Keratinocyte (primary cell): Measurements from ENCODE around the gene SCN2B. TPM values are rescaled to one million over a fixed set of nuclear protein-coding genes. Genes with fewer than 3 reads are reported as not detected.

Experiments
- DNase-seq: peaks from one replicate; pipeline ENCODE4 v3.0.0-alpha.2; 2011; ENCODE audit warnings: low read depth, missing footprints, low spot score
- FAIRE-seq: peaks from 2 replicates; lab custom pipeline; 2011; peaks lifted over from hg19 to GRCh38; lab: Jason Lieb, UNC
- H2AFZ ChIP-seq: 2 replicates; pipeline ENCODE4 v1.6.0; 2012; ENCODE audit warnings: low read length, control low read depth, inconsistent platforms; ENCODE audit not compliant: control insufficient read depth
- H3K27ac ChIP-seq: 2 replicates; pipeline ENCODE4 v1.5.1; 2011; ENCODE audit warnings: low read length; ENCODE audit not compliant: control insufficient read depth, insufficient read depth
- H3K27me3 ChIP-seq: 3 replicates; pipeline ENCODE4 v1.6.0; 2011; ENCODE audit warnings: low read length; ENCODE audit not compliant: control insufficient read depth, insufficient read depth; ENCODE audit errors: extremely low read depth
- H3K36me3 ChIP-seq, 2 experiments: 2 replicates in 1 of 2; 3 replicates in 1 of 2; pipeline ENCODE4 v1.5.1; 2011; ENCODE audit warnings: low read length in 2 of 2, mild to moderate bottlenecking in 1 of 2; ENCODE audit not compliant: control insufficient read depth in 2 of 2, insufficient read depth in 2 of 2; ENCODE audit errors: extremely low read depth in 1 of 2
- H3K4me1 ChIP-seq: 3 replicates; pipeline ENCODE4 v1.5.1; 2011; ENCODE audit warnings: low read length; ENCODE audit not compliant: control insufficient read depth, insufficient read depth; ENCODE audit errors: extremely low read depth
- H3K4me2 ChIP-seq: 3 replicates; pipeline ENCODE4 v1.6.0; 2011; ENCODE audit warnings: low read depth, low read length; ENCODE audit not compliant: control insufficient read depth, insufficient read depth; ENCODE audit errors: extremely low read depth
- H3K4me3 ChIP-seq, 3 experiments: fragments of 200-600 bp in 1 of 3; sonication (generic) in 1 of 3; 2 replicates in 2 of 3; 3 replicates in 1 of 3; pipeline ENCODE4 v1.5.1; 2011 to 2016; ENCODE audit warnings: low read length in 3 of 3, mild to moderate bottlenecking in 3 of 3, control low read depth in 2 of 3, inconsistent platforms in 1 of 3, low read depth in 1 of 3, mixed read lengths in 1 of 3, mixed run types in 1 of 3, moderate library complexity in 1 of 3; ENCODE audit not compliant: control insufficient read depth in 2 of 3, insufficient read depth in 2 of 3; ENCODE audit errors: extremely low read depth in 1 of 3
- H3K79me2 ChIP-seq: 2 replicates; pipeline ENCODE4 v1.6.0; 2012; ENCODE audit warnings: low read length; ENCODE audit not compliant: control insufficient read depth, insufficient read depth
- H3K9ac ChIP-seq: 3 replicates; pipeline ENCODE4 v1.6.0; 2011; ENCODE audit warnings: low read length; ENCODE audit not compliant: control insufficient read depth, insufficient read depth; ENCODE audit errors: extremely low read depth
- H3K9me1 ChIP-seq: 3 replicates; pipeline ENCODE4 v1.6.0; 2011; ENCODE audit warnings: low read length; ENCODE audit not compliant: control insufficient read depth, insufficient read depth; ENCODE audit errors: extremely low read depth
- H3K9me3 ChIP-seq: 2 replicates; pipeline ENCODE4 v1.5.1; 2012; ENCODE audit warnings: low read depth, low read length; ENCODE audit not compliant: control insufficient read depth
- H4K20me1 ChIP-seq: 3 replicates; pipeline ENCODE4 v1.6.0; 2011; ENCODE audit warnings: low read length; ENCODE audit not compliant: control insufficient read depth, insufficient read depth; ENCODE audit errors: extremely low read depth
- CTCF ChIP-seq, 3 experiments: IDR thresholded peaks in 1 of 3; conservative IDR thresholded peaks in 1 of 3; optimal IDR thresholded peaks in 1 of 3; 2 replicates in 2 of 3; 3 replicates in 1 of 3; pipeline versions ENCODE3 to v1.5.1; 2011; ENCODE audit warnings: low read length in 3 of 3, mild to moderate bottlenecking in 3 of 3, moderate library complexity in 2 of 3, control low read depth in 1 of 3, inconsistent platforms in 1 of 3; ENCODE audit not compliant: insufficient read depth in 2 of 3; ENCODE audit errors: extremely low read depth in 1 of 3
- EZH2 ChIP-seq: IDR thresholded peaks from one replicate; pipeline ENCODE4 v1.6.1; 2012; ENCODE audit warnings: inconsistent platforms, mild to moderate bottlenecking, low read length, moderate library complexity
- dilution Hi-C: fragments of 300-500 bp; cut with MboI; formaldehyde crosslinking; loops from one replicate; pipeline ENCODE4 v1.7.0; 2020; ENCODE audit warnings: low sequenced_read_pairs; ENCODE audit not compliant: extremely low pct_ligation_motif_present
- polyA plus RNA-seq, 5 experiments: library from polyadenylated mRNA; depleted of rRNA in 3 of 5; stranded (reverse) in 3 of 5; stranded (forward) in 1 of 5; unstranded in 1 of 5; fragments of >200 nt; gene quantifications; 1 replicate in 1 of 5; 2 replicates in 3 of 5; 3 replicates in 1 of 5; pipeline versions ENCODE4 v1.2.1 to v1.2.3, GENCODE V29; 2011 to 2012; ENCODE audit warnings: missing spikeins in 2 of 5, low read depth in 1 of 5, low replicate concordance in 1 of 5

Gene SCN2B
- polyA plus RNA-seq, 1 donor (not counting 4 experiments of a cell fraction or from before 2014, with no cell fraction given), result 0.56 TPM

GRCh38 chr11:118205606-118206378, 29.4 kb upstream of the SCN2B start:
- TF ChIP-seq CTCF (optimal IDR thresholded peaks at IDR 0.05 in 1 of 3, IDR thresholded peaks at IDR 0.05 in 1 of 3, conservative IDR thresholded peaks at IDR 0.05 in 1 of 3; ENCODE audit: extremely low read depth in 1 of 3, insufficient read depth in 2 of 3, low read length in 3 of 3) (no peak), EZH2 (no peak)
- H3K4me2 ChIP-seq, result no peak overlapping the region
- FAIRE-seq (no peak), DNase-seq (no peak)
- H3K27me3 ChIP-seq, result no peaks in the 10 kb centered on the region
- H3K27ac ChIP-seq, result no peak overlapping the region
- no peak overlapping the region for H3K4me3 ChIP-seq
- H3K9me3 ChIP-seq, result no peaks in the 10 kb centered on the region
- no peaks in the 10 kb centered on the region for H3K79me2 ChIP-seq
- H3K36me3 ChIP-seq, result no peaks in the 10 kb centered on the region
- H2AFZ ChIP-seq, result no peak overlapping the region
- peaks cover 10% of the 10 kb centered on the region for H3K4me1 ChIP-seq
- H4K20me1 ChIP-seq, result no peaks in the 10 kb centered on the region
- dilution Hi-C loops, result no loop called here
- no peak overlapping the region for H3K9ac ChIP-seq
- H3K9me1 ChIP-seq, result no peaks in the 10 kb centered on the region

GRCh38 chr11:118202599-118203422, 26.4 kb upstream of the SCN2B start:
- no peak overlapping the region for H3K9ac ChIP-seq
- FAIRE-seq (no peak), DNase-seq (no peak)
- no peak for TF ChIP-seq EZH2
- no peak for TF ChIP-seq CTCF (optimal IDR thresholded peaks at IDR 0.05 in 1 of 3, IDR thresholded peaks at IDR 0.05 in 1 of 3, conservative IDR thresholded peaks at IDR 0.05 in 1 of 3; ENCODE audit: extremely low read depth in 1 of 3, insufficient read depth in 2 of 3, low read length in 3 of 3)
- peaks cover 8% of the 10 kb centered on the region for H3K4me1 ChIP-seq
- H3K9me1 ChIP-seq, result no peaks in the 10 kb centered on the region
- no peaks in the 10 kb centered on the region for H4K20me1 ChIP-seq
- H3K4me2 ChIP-seq, result no peak overlapping the region
- no peaks in the 10 kb centered on the region for H3K79me2 ChIP-seq
- H3K27ac ChIP-seq, result no peak overlapping the region
- H3K9me3 ChIP-seq, result no peaks in the 10 kb centered on the region
- no peak overlapping the region for H2AFZ ChIP-seq
- no peaks in the 10 kb centered on the region for H3K36me3 ChIP-seq
- H3K27me3 ChIP-seq, result no peaks in the 10 kb centered on the region
- dilution Hi-C loops, result no loop called here
- no peak overlapping the region for H3K4me3 ChIP-seq
